OCI-LY3 (cell line): Measurements from ENCODE around the gene CABP4.

Experiments
- H2AFZ ChIP-seq: fragments of 200-600, 300-600 bp; shearing (Covaris generic); 2 replicates; pipeline ENCODE4 v1.6.0; 2014; ENCODE audit warnings: antibody characterized with exemption, low read depth, low read length
- H3K27ac ChIP-seq: fragments of 200-600, 300-600 bp; sonication (generic); 2 replicates; pipeline ENCODE4 v1.5.1; 2014; ENCODE audit warnings: mild to moderate bottlenecking, low read length, moderate library complexity, mixed read lengths
- H3K27me3 ChIP-seq: fragments of 200-600, 300-600 bp; sonication (generic); 2 replicates; pipeline ENCODE4 v1.6.1; 2014; ENCODE audit warnings: low read depth, low read length, mixed read lengths
- H3K36me3 ChIP-seq: fragments of 200-600, 300-600 bp; sonication (generic); replicated peaks from 2 replicates; pipeline ENCODE3; 2014; ENCODE audit warnings: low read depth, low read length, mixed read lengths
- H3K4me1 ChIP-seq: fragments of 300-600, 200-600 bp; sonication (generic); 2 replicates; pipeline ENCODE4 v1.6.1; 2014; ENCODE audit warnings: low read length, mixed read lengths
- H3K4me2 ChIP-seq: fragments of 200-600, 300-600 bp; sonication (generic); 2 replicates; pipeline ENCODE4 v1.6.1; 2014; ENCODE audit warnings: low read length, mixed read lengths
- H3K4me3 ChIP-seq: fragments of 300-600, 200-600 bp; sonication (generic); 2 replicates; pipeline ENCODE4 v1.5.1; 2014; ENCODE audit warnings: antibody characterized with exemption, mild to moderate bottlenecking, low read length, moderate library complexity
- H3K79me2 ChIP-seq: fragments of 300-600, 200-600 bp; shearing (Covaris generic); 2 replicates; pipeline ENCODE4 v1.6.1; 2014; ENCODE audit warnings: mild to moderate bottlenecking, low read length, mixed read lengths
- H3K9ac ChIP-seq: fragments of 300-600, 200-600 bp; shearing (Covaris generic); 2 replicates; pipeline ENCODE4 v1.6.0; 2014; ENCODE audit warnings: mild to moderate bottlenecking, low read length, moderate library complexity
- H3K9me3 ChIP-seq: fragments of 200-600, 300-600 bp; shearing (Covaris generic); 2 replicates; pipeline ENCODE4 v1.6.1; 2014; ENCODE audit warnings: low read length, mixed read lengths; ENCODE audit not compliant: insufficient read depth
- H4K20me1 ChIP-seq: fragments of 200-600, 300-600 bp; sonication (generic); 2 replicates; pipeline ENCODE4 v1.6.1; 2016; ENCODE audit warnings: low read length, mixed read lengths; ENCODE audit not compliant: insufficient read depth
- CTCF ChIP-seq: fragments of 200-600, 300-600 bp; sonication (generic); IDR thresholded peaks from 2 replicates; pipeline ENCODE4 v1.5.1; 2014; ENCODE audit warnings: antibody characterized with exemption, low read length, low read depth
- EZH2phosphoT487 ChIP-seq: fragments of 200-600 bp; shearing (Covaris generic); IDR thresholded peaks from 2 replicates; pipeline ENCODE4 v1.6.1; 2018; ENCODE audit warnings: antibody characterized with exemption, mixed run types, low read depth

CABP4 gene

GRCh38 chr11:67501854-67502253, 46.7 kb downstream of the CABP4 start:
- Histone ChIP-seq H3K27ac (no peak overlapping the region), H3K36me3 (peaks cover 51% of the 10 kb centered on the region), H3K79me2 (peaks cover 21% of the 10 kb centered on the region), H3K27me3 (no peaks in the 10 kb centered on the region), H3K9ac (no peak overlapping the region), H3K4me3 (no peak overlapping the region), H3K4me2 (no peak overlapping the region), H3K4me1 (peaks cover 22% of the 10 kb centered on the region), H2AFZ (no peak overlapping the region), H3K9me3 (no peaks in the 10 kb centered on the region), H4K20me1 (peaks cover 26% of the 10 kb centered on the region)
- TF ChIP-seq CTCF (no peak), EZH2phosphoT487 (no peak)

GRCh38 chr11:67502328-67502979, 47.3 kb downstream of the CABP4 start:
- no peak overlapping the region for H3K4me2 ChIP-seq
- H3K79me2 ChIP-seq, result peaks cover 26% of the 10 kb centered on the region
- no peak overlapping the region for H3K4me3 ChIP-seq
- TF ChIP-seq CTCF, result no peak
- no peak for TF ChIP-seq EZH2phosphoT487
- no peaks in the 10 kb centered on the region for H3K27me3 ChIP-seq
- no peaks in the 10 kb centered on the region for H3K9me3 ChIP-seq
- peaks cover 47% of the 10 kb centered on the region for H3K36me3 ChIP-seq
- no peak overlapping the region for H3K27ac ChIP-seq
- peaks cover 26% of the 10 kb centered on the region for H4K20me1 ChIP-seq
- no peak overlapping the region for H2AFZ ChIP-seq
- no peak overlapping the region for H3K9ac ChIP-seq
- peaks cover 26% of the 10 kb centered on the region for H3K4me1 ChIP-seq

- peaks cover 26% of the 10 kb centered on the region for H4K20me1 ChIP-seq
- H3K9me3 ChIP-seq, result no peaks in the 10 kb centered on the region
- H3K27me3 ChIP-seq, result no peaks in the 10 kb centered on the region
- TF ChIP-seq EZH2phosphoT487 (no peak), CTCF (no peak)
- H3K9ac ChIP-seq, result no peak overlapping the region
- H3K27ac ChIP-seq, result no peak overlapping the region
- H2AFZ ChIP-seq, result no peak overlapping the region
- peaks cover 26% of the 10 kb centered on the region for H3K4me1 ChIP-seq
- peak overlapping the region; percentile 93 for H3K4me2 ChIP-seq
- peaks cover 26% of the 10 kb centered on the region for H3K79me2 ChIP-seq
- H3K36me3 ChIP-seq, result peaks cover 40% of the 10 kb centered on the region
- peak overlapping the region; percentile 99 for H3K4me3 ChIP-seq
Observed at GRCh38 chr11:67503119-67504004, 48.2 kb downstream of the CABP4 start.

GRCh38 chr11:67504005-67504949, 49.1 kb downstream of the CABP4 start:
- Histone ChIP-seq H3K9me3 (no peaks in the 10 kb centered on the region), H3K27ac (peak overlapping the region; percentile 70), H3K27me3 (no peaks in the 10 kb centered on the region), H3K9ac (peak overlapping the region; percentile 87), H3K4me1 (peaks cover 30% of the 10 kb centered on the region), H4K20me1 (peaks cover 26% of the 10 kb centered on the region), H3K79me2 (peaks cover 26% of the 10 kb centered on the region), H3K4me3 (peak overlapping the region; percentile 99), H3K4me2 (peak overlapping the region; percentile 93), H3K36me3 (peaks cover 37% of the 10 kb centered on the region), H2AFZ (no peak overlapping the region)
- no peak for TF ChIP-seq CTCF
- no peak for TF ChIP-seq EZH2phosphoT487
